CD4-positive, alpha-beta memory T cell (primary cell): Measurements from ENCODE around the gene ADAMTS4. TPM values are rescaled to one million over a fixed set of nuclear protein-coding genes. Genes with fewer than 3 reads are reported as not detected.

Experiments used
- CTCF ChIA-PET: fragments of 350-600 bp; sonication (Branson Sonifier 250); formaldehyde crosslinking; loops from one replicate; lab custom pipeline; 2021; ENCODE audit warnings: inconsistent platforms; ENCODE audit not compliant: partially characterized antibody; lab: Charles Lee
- POLR2A ChIA-PET: fragments of 350-600 bp; sonication (Branson Sonifier 250); formaldehyde crosslinking; loops from one replicate; lab custom pipeline; 2021; ENCODE audit not compliant: partially characterized antibody; lab: Charles Lee
- DNase-seq, 5 donors: peaks; one replicate each; pipeline versions ENCODE4 v3.0.0 to v3.0.0-alpha.2; 2020 to 2022; ENCODE audit warnings: mixed read lengths in 1 of 5
- H3K27ac ChIP-seq: one replicate; pipeline ENCODE4 v1.7.0; 2013; ENCODE audit warnings: low read depth, low read length
- H3K27me3 ChIP-seq: 2 replicates; pipeline ENCODE4 v1.7.0; 2013; ENCODE audit warnings: mild to moderate bottlenecking, low read length, moderate library complexity; ENCODE audit not compliant: insufficient read depth
- H3K36me3 ChIP-seq: 2 replicates; pipeline ENCODE4 v1.7.0; 2013; ENCODE audit warnings: mild to moderate bottlenecking, low read length, moderate library complexity; ENCODE audit not compliant: insufficient read depth
- H3K4me1 ChIP-seq: 2 replicates; pipeline ENCODE4 v1.7.0; 2013; ENCODE audit warnings: mild to moderate bottlenecking, low read length, moderate library complexity; ENCODE audit not compliant: insufficient read depth
- H3K4me3 ChIP-seq, 2 donors: one replicate each; pipeline ENCODE4 v1.7.0; 2013; ENCODE audit warnings: low read length in 2 of 2, mild to moderate bottlenecking in 1 of 2
- H3K9me3 ChIP-seq, 2 donors: one replicate each; pipeline ENCODE4 v1.7.0; 2013; ENCODE audit warnings: low read length in 2 of 2, control low read depth in 1 of 2; ENCODE audit not compliant: control insufficient read depth in 1 of 2
- H3K27ac Mint-ChIP-seq, 7 donors: one replicate each; pipeline ENCODE4 v1.8.0; 2020 to 2021; ENCODE audit warnings: mixed read lengths in 7 of 7, mild to moderate bottlenecking in 6 of 7, inconsistent platforms in 3 of 7, moderate library complexity in 3 of 7
- H3K27me3 Mint-ChIP-seq, 2 donors: one replicate each; pipeline ENCODE4 v1.8.0; 2020 to 2021; ENCODE audit warnings: mixed read lengths in 2 of 2
- H3K36me3 Mint-ChIP-seq, 2 donors: one replicate each; pipeline ENCODE4 v1.8.0; 2020 to 2021; ENCODE audit warnings: mixed read lengths in 2 of 2, inconsistent platforms in 1 of 2, mild to moderate bottlenecking in 1 of 2
- H3K4me1 Mint-ChIP-seq, 4 donors: one replicate each; pipeline ENCODE4 v1.8.0; 2020 to 2021; ENCODE audit warnings: mixed read lengths in 4 of 4, mild to moderate bottlenecking in 1 of 4
- H3K4me3 Mint-ChIP-seq, 8 donors: one replicate each; pipeline ENCODE4 v1.8.0; 2020 to 2021; ENCODE audit warnings: mixed read lengths in 8 of 8, mild to moderate bottlenecking in 7 of 8, moderate library complexity in 6 of 8, inconsistent platforms in 3 of 8
- H3K9me3 Mint-ChIP-seq, 8 donors: one replicate each; pipeline ENCODE4 v1.8.0; 2020 to 2021; ENCODE audit warnings: mixed read lengths in 8 of 8, mild to moderate bottlenecking in 5 of 8, inconsistent platforms in 3 of 8, moderate library complexity in 1 of 8
- intact Hi-C: fragments of 100-400 bp; cut with micrococcal nuclease; formaldehyde crosslinking; loops from one replicate; pipeline ENCODE4 v1.15.1; 2023
- polyA plus RNA-seq, 2 donors: library from polyadenylated mRNA; unstranded; fragments of 300-500 nt; fragmentation: Illumina TruSeq; gene quantifications; one replicate each; pipeline ENCODE4 v1.2.3, GENCODE V29; 2021
- total RNA-seq, 2 experiments: library from RNA; stranded (reverse); gene quantifications; one replicate each; pipeline ENCODE4 v1.2.3, GENCODE V29; 2021

The ADAMTS4 gene
- total and polyA plus RNA-seq, 4 experiments from 2014 or later: 0.07 to 2.4 (median 1.4) TPM; not detected in 1

- POLR2A ChIA-PET: interaction anchor here (1.0 to 7.3 kb wide), 5 partner anchors 9 to 102 kb away, joined by 3 to 132 read pairs (median 4); partner anchors contain the start of genes ARHGAP30 and USP21
Measured at GRCh38 chr1:161171696-161172095, 27.2 kb downstream of the ADAMTS4 start.

DNA sequence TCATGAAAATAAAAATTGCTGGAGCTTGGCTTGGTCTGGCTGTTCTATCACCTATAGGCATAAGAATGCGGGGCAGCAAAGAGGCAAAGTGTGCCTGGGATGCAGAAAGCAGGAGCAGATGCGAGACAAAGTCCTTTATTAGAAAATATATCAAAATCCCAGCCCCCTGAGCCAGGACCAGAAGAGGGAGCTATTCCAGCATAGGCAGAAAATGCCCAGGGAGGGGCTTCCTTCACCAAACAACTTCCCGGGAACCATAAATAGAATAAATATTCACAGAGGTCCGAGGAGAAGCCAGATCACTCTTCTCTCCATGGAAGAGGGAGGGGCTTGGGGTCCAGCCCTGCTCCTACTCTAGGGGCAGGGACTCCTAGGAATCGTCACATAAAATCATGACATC lies 27.7 kb downstream of the ADAMTS4 start:
- H3K27ac Mint-ChIP-seq: peak overlapping the region in 3 of 7 donors; percentile 17 to 63 (median 59)
- H3K27ac ChIP-seq: no peak overlapping the region
- ChIA-PET CTCF (interaction anchor here (1.0 to 8.2 kb wide), 3 partner anchors 10 to 54 kb away, joined by 3 to 98 read pairs (median 10); partner anchors contain the start of gene TOMM40L), POLR2A (interaction anchor here (0.7 to 7.3 kb wide), 7 partner anchors 9 to 101 kb away, joined by 3 to 132 read pairs (median 4); partner anchors contain the start of genes ARHGAP30, DEDD, NDUFS2 and USP21)
- DNase-seq: no peak
- H3K4me1 Mint-ChIP-seq: peaks cover 27 to 77% (median 46%) of the 10 kb centered on the region in 4 donors
- H3K27me3 Mint-ChIP-seq: no peaks in the 10 kb centered on the region
- H3K4me3 Mint-ChIP-seq: no peak overlapping the region
- H3K4me3 ChIP-seq: no peak overlapping the region
- H3K9me3 ChIP-seq: no peaks in the 10 kb centered on the region
- intact Hi-C loops: no loop called here
- H3K27me3 ChIP-seq: no peaks in the 10 kb centered on the region
- peaks cover 30% of the 10 kb centered on the region for H3K4me1 ChIP-seq
- peaks cover 48 to 67% of the 10 kb centered on the region in 2 donors for H3K36me3 Mint-ChIP-seq
- peaks cover 59% of the 10 kb centered on the region for H3K36me3 ChIP-seq
- no peaks in the 10 kb centered on the region for H3K9me3 Mint-ChIP-seq

More at GRCh38 chr1:161171696-161172095, 27.2 kb downstream of the ADAMTS4 start:
- Histone ChIP-seq H3K9me3 (no peaks in the 10 kb centered on the region), H3K4me1 (peaks cover 33% of the 10 kb centered on the region), H3K4me3 (no peak overlapping the region), H3K27me3 (no peaks in the 10 kb centered on the region), H3K27ac (no peak overlapping the region), H3K36me3 (peaks cover 59% of the 10 kb centered on the region)
- Mint-ChIP-seq H3K27ac (peak overlapping the region in 1 of 7 donors; percentile 63), H3K9me3 (no peaks in the 10 kb centered on the region), H3K4me1 (peaks cover 30 to 77% (median 49%) of the 10 kb centered on the region in 4 donors), H3K4me3 (no peak overlapping the region), H3K36me3 (peaks cover 48 to 70% of the 10 kb centered on the region in 2 donors), H3K27me3 (no peaks in the 10 kb centered on the region)
- CTCF ChIA-PET: interaction anchor here (1.0 to 8.2 kb wide), 3 partner anchors 9 to 44 kb away, joined by 3 to 98 read pairs (median 3); no protein-coding TSS in a partner anchor
- intact Hi-C loops: no loop called here
- DNase-seq: no peak

GRCh38 chr1:161168906-161169305 lies 29.9 kb downstream of the ADAMTS4 start:
- no peak overlapping the region for H3K27ac ChIP-seq

DNA sequence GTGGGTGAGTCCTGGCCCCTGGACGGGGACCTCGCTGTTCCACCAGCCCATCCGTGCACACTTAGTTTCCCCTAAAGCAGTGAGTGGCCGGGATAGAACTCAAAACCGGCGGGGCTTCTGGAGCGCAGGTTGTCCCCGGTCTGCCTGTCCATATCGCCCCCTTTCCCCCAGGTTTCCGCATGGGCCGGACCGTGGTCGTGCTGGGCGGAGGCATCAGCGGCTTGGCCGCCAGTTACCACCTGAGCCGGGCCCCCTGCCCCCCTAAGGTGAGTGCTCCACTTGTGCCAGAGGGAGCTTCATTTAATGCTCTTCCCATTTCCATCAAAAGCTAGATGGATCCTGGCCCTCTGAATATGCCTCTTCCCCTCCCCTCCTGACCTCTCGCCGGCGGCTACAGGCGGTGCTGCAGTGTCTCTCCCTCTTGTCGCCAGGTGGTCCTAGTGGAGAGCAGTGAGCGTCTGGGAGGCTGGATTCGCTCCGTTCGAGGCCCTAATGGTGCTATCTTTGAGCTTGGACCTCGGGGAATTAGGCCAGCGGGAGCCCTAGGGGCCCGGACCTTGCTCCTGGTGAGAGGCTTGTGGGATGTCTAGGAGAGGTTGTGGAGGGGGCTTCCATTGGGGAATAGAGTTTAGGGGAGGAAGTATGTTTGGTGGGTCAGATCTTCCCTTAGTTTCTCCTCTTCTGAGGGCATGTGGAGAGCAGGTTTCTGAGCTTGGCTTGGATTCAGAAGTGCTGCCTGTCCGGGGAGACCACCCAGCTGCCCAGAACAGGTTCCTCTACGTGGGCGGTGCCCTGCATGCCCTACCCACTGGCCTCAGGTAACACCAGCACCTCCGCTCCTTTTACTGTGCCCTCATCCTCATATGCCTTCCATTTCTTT lies 31.9 kb downstream of the ADAMTS4 start:
- CTCF ChIA-PET: interaction anchor here (1.0 to 8.2 kb wide), 21 partner anchors 9 to 216 kb away, joined by 3 to 115 read pairs (median 9); partner anchors contain the start of genes B4GALT3, CFAP126, DEDD and NDUFS2
- intact Hi-C loops: loop anchor here (1.0 to 5.0 kb wide), 6 partner anchors 10 to 120 kb away; partner anchors contain the start of genes B4GALT3, DEDD, NDUFS2 and USF1
- peaks cover 25 to 48% of the 10 kb centered on the region in 2 donors for H3K36me3 Mint-ChIP-seq

More at GRCh38 chr1:161168906-161169305, 29.9 kb downstream of the ADAMTS4 start:
- Mint-ChIP-seq H3K36me3 (peaks cover 32 to 54% of the 10 kb centered on the region in 2 donors), H3K9me3 (no peaks in the 10 kb centered on the region), H3K4me1 (peaks cover 14 to 74% (median 40%) of the 10 kb centered on the region in 4 donors), H3K27ac (peak overlapping the region in 3 of 7 donors; percentile 6 to 70 (median 52)), H3K27me3 (no peaks in the 10 kb centered on the region), H3K4me3 (peak overlapping the region in 1 of 8 donors; percentile 44)
- no peak for DNase-seq
- intact Hi-C loops: loop anchor here (5.0 kb wide), 1 partner anchor 122 kb away; the partner anchor contains the start of gene USF1
- no peak overlapping the region for H3K4me3 ChIP-seq
- no peaks in the 10 kb centered on the region for H3K27me3 ChIP-seq
- no peaks in the 10 kb centered on the region for H3K9me3 ChIP-seq
- ChIA-PET CTCF (interaction anchor here (0.6 to 8.2 kb wide), 8 partner anchors 7 to 179 kb away, joined by 4 to 115 read pairs (median 46); partner anchors contain the start of genes B4GALT3, NDUFS2 and TOMM40L), POLR2A (interaction anchor here (0.7 to 7.3 kb wide), 6 partner anchors 12 to 144 kb away, joined by 3 to 132 read pairs (median 4); partner anchors contain the start of gene NDUFS2)
- H3K4me1 ChIP-seq: peaks cover 26% of the 10 kb centered on the region
- peaks cover 46% of the 10 kb centered on the region for H3K36me3 ChIP-seq

GRCh38 chr1:161165742-161166668 lies 32.8 kb downstream of the ADAMTS4 start, which contains the start of gene PPOX:
Gene PPOX, plus strand, starts transcription at chr1:161166426. Its CDS starts 422 bp downstream, at chr1:161166848.
- Histone ChIP-seq H3K27ac (peak within 1 kb of the TSS; percentile 83), H3K9me3 (no peaks in the 10 kb centered on the region), H3K4me1 (peaks cover 37% of the 10 kb centered on the region), H3K36me3 (peaks cover 34% of the 10 kb centered on the region), H3K4me3 (peak within 1 kb of the TSS; percentile 73 to 77), H3K27me3 (no peaks in the 10 kb centered on the region)
- DNase-seq: peak; percentile 95 to 98 (median 96)
- CTCF ChIA-PET: interaction anchor here (0.6 to 8.2 kb wide), 29 partner anchors 9 to 216 kb away, joined by 3 to 115 read pairs (median 6); partner anchors contain the start of genes APOA2, B4GALT3, CFAP126 and DEDD
- POLR2A ChIA-PET: interaction anchor here (0.8 to 7.3 kb wide), 32 partner anchors 9 to 224 kb away, joined by 3 to 132 read pairs (median 5); partner anchors contain the start of genes ARHGAP30, B4GALT3, DEDD and KLHDC9
- Mint-ChIP-seq H3K4me3 (peak within 1 kb of the TSS; percentile 89 to 96 (median 94)), H3K4me1 (peaks cover 25 to 75% (median 45%) of the 10 kb centered on the region in 4 donors), H3K27me3 (no peaks in the 10 kb centered on the region), H3K9me3 (peaks cover 0 to 2% (median 0%) of the 10 kb centered on the region in 8 donors), H3K27ac (peak within 1 kb of the TSS; percentile 96 to 100 (median 100)), H3K36me3 (peaks cover 20 to 45% of the 10 kb centered on the region in 2 donors)
- intact Hi-C loops: loop anchor here (1.0 to 5.0 kb wide), 6 partner anchors 11 to 119 kb away; partner anchors contain the start of genes B4GALT3, DEDD, NDUFS2 and USF1

More for the DNA sequence above, 31.9 kb downstream of the ADAMTS4 start:
- peak overlapping the region; percentile 96 to 100 (median 100) for H3K27ac Mint-ChIP-seq
- H3K9me3 Mint-ChIP-seq: peaks cover 0 to 2% (median 0%) of the 10 kb centered on the region in 8 donors
- no peak for DNase-seq
- Histone ChIP-seq H3K27me3 (no peaks in the 10 kb centered on the region), H3K4me3 (peak overlapping the region; percentile 50 to 77), H3K36me3 (peaks cover 42% of the 10 kb centered on the region), H3K9me3 (no peaks in the 10 kb centered on the region), H3K27ac (peak overlapping the region; percentile 83), H3K4me1 (peaks cover 29% of the 10 kb centered on the region)
- no peaks in the 10 kb centered on the region for H3K27me3 Mint-ChIP-seq
- H3K4me1 Mint-ChIP-seq: peaks cover 17 to 72% (median 39%) of the 10 kb centered on the region in 4 donors
- peak overlapping the region; percentile 89 to 96 (median 94) for H3K4me3 Mint-ChIP-seq
- POLR2A ChIA-PET: interaction anchor here (0.8 to 7.3 kb wide), 28 partner anchors 9 to 223 kb away, joined by 3 to 132 read pairs (median 6); partner anchors contain the start of genes B4GALT3, DEDD, KLHDC9 and NDUFS2
